ENCODE measurements around the gene ARHGEF16.

ARHGEF16 gene

GRCh38 chr1:3456964-3457909 is 2.8 kb downstream of the ARHGEF16 start:
- no peak for DNase-seq (ENCODE audit: low read depth in 2 of 2)
- H3K4me3 ChIP-seq (replicated peaks in 1 of 2; ENCODE audit: low read depth in 2 of 2, low read length in 2 of 2): no peak overlapping the region
- no peak for TF ChIP-seq CTCF (IDR thresholded peaks at IDR 0.05; ENCODE audit: low read depth, low read length)

GRCh38 chr1:3457910-3458883 is 3.7 kb downstream of the ARHGEF16 start:
- H3K4me3 ChIP-seq (replicated peaks in 1 of 2; ENCODE audit: low read depth in 2 of 2, low read length in 2 of 2): no peak overlapping the region
- no peak for TF ChIP-seq CTCF (IDR thresholded peaks at IDR 0.05; ENCODE audit: low read depth, low read length)
- no peak for DNase-seq (ENCODE audit: low read depth in 2 of 2)

- DNase-seq (ENCODE audit: low read depth in 2 of 2): no peak
- no peak for TF ChIP-seq CTCF (IDR thresholded peaks at IDR 0.05; ENCODE audit: low read depth, low read length)
- no peak overlapping the region for H3K4me3 ChIP-seq (replicated peaks in 1 of 2; ENCODE audit: low read depth in 2 of 2, low read length in 2 of 2)
These were observed 4.8 kb downstream of the ARHGEF16 start for GRCh38 chr1:3459051-3459908.

- no peak for TF ChIP-seq CTCF (IDR thresholded peaks at IDR 0.05; ENCODE audit: low read depth, low read length)
- no peak overlapping the region for H3K4me3 ChIP-seq (replicated peaks in 1 of 2; ENCODE audit: low read depth in 2 of 2, low read length in 2 of 2)
- no peak for DNase-seq (ENCODE audit: low read depth in 2 of 2)
These were observed 5.6 kb downstream of the ARHGEF16 start for GRCh38 chr1:3459940-3460671.

- no peak overlapping the region for H3K4me3 ChIP-seq (replicated peaks in 1 of 2; ENCODE audit: low read depth in 2 of 2, low read length in 2 of 2)
- TF ChIP-seq CTCF (IDR thresholded peaks at IDR 0.05; ENCODE audit: low read depth, low read length): no peak
- peak; percentile 12 to 42 for DNase-seq (ENCODE audit: low read depth in 2 of 2)
These were observed 6.2 kb downstream of the ARHGEF16 start for GRCh38 chr1:3460672-3461131.
